NCI-H1417 (cell line): Measurements from ENCODE around the gene TTK.
"Not testable (repeated sequence)": the region's sequence is repeated elsewhere in the genome, so short reads cannot be mapped to it uniquely, and the experiment has no call there.

Experiments
- DNase-seq, 3 experiments: peaks; one replicate each; lab custom pipeline; 2025; lab: John Stamatoyannopoulos, UW

TTK gene

DNA sequence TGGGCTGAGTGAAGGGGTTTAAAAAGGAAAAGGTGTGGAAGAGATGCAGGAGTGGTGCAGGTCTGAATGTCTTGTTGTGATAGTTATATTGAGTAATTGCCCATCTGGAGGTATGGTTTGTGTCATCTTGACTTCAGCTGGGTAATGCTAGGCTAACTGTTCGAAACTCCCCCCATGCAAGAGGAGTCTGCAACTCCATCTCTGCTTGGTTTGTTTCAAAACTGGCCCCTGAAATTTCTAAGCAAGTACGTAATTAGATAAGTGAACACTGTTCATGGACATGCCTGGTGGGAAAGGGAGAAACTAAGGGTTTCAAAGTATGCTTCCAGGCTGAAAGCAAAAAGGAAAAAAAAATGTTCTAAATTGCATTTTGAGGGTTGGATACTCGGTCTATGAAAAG lies 17.1 kb downstream of the TTK start:
- DNase-seq = no peak

DNA sequence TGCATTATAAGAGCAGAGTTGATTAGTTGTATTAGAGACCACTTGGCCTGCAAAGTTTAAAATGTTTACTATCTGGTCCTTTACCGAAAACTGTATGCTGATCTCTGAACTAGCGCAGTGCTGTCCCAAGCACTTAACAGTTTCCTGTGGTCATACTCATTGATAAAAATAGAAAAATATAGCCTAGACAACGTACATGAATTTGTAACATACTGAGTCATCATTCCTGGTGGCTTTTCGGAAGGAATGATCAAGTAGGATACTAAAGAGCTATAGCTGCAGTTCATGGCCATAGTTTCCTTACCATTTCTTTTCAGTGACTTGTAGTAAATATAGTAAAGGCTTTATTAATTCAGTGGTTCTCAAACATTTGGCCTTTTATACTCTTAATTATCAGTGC lies 18.4 kb downstream of the TTK start:
- DNase-seq = no peak

DNA sequence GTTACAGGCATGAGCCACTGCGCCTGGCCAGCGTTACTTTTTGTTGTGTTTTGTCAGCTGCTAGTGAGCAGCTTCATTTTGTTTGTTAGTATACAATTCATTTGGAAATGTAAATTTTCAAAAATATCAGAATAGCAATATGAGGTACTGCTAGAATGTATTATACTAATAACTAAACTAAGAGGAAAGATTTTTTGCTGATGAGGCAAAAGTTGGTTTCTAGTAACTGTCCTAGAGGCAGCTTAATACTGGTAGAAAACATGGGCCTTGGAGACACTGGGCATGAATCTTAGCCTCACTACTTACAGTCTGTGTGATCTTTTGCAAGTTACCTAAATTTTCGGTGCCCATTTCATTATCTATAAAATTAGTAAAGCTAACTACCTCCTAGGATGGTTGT lies 24.1 kb downstream of the TTK start:
- DNase-seq = no peak

DNA sequence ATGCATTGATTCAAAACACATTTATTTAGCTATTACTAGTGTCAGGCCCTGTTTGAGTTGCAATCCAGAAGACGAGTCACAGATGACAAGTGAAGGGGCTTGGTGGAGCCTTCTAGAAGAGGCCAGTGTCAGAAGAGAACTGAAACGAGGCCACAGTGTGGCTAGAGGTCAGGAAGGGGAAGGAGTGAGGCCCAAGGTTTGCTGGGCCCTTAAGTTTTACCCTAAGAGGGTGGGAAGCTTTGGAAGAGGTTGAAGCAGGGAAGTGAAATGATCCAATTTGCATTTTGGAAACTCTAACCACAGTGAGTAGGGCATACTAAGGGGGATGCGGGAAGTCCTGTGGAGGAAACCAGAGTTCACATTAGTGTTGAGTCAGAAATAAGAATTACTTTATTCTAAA lies 25.0 kb downstream of the TTK start:
- DNase-seq = no peak

DNA sequence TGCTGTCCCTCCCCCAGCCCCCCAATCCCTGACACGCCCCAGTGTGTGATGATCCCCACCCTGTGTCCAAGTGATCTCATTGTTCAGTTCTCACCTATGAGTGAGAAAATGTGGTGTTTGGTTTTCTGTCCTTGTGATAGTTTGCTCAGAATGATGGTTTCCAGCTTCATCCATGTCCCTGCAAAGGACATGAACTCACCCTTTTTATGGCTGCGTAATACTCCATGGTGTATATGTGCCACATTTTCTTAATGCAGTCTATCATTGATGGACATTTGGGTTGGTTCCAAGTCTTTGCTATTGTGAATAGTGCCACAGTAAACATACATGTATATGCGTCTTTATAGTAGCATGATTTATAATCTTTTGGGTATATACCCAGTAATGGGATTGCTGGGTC lies 43.8 kb downstream of the TTK start:
- not testable (repeated sequence) for DNase-seq

DNA sequence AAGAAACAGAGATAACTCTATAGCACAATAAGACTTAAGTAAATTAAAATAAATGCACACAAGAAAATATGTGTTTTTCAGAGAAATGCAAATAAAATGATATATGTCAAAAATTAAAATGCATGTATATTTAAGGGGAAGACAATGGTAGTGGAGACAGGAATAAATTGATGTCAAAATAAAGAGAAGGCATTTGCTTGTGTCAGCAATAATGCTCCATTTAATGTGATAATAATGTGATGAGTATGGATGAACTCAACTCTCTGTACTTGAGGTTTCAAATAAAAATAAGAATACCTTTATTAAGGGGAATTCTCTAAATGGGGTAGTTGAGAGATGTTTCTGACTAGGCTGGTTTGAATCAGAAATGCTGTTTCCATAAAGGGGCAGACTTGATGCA lies 56.3 kb downstream of the TTK start:
- DNase-seq = no peak

DNA sequence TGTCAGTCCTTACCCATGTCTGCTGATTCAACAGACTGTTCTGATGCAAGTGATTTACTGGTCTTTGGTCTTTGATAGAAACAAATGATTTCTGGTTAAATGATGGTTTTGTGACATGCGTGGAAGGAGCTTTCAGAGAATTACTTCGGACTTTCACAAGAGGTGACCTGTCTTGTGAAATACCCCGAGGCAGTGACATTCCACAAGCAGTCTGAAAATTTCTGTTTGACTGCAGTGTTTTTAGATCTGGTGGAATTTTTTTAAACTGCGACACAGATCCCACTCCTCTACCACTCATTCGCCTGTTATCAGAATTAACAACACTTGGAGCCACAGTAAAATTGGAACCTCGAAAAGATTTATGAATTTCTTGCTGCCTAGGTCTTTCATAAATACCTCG lies 63.7 kb downstream of the TTK start:
- not testable (repeated sequence) for DNase-seq

DNA sequence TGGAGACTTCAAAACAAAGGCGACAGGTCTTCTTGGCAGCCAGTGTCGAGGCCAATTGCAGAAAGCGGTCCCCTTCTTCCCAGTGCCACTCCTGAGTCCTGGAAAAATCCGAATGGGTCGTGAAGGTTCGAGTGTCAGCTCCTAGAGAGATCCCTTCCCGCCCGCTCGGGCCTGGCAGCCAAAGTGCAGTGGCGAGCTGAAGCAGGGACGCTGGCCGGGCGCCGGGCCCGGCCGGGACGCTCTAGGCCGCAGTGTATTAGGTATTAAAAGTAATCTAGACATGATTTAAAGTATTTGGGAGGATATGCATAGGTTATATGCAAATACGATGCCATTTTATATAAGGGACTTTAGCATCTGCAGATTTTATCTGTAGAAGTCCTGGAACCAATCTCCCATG lies 66.0 kb downstream of the TTK start:
- DNase-seq = not testable (repeated sequence)

DNA sequence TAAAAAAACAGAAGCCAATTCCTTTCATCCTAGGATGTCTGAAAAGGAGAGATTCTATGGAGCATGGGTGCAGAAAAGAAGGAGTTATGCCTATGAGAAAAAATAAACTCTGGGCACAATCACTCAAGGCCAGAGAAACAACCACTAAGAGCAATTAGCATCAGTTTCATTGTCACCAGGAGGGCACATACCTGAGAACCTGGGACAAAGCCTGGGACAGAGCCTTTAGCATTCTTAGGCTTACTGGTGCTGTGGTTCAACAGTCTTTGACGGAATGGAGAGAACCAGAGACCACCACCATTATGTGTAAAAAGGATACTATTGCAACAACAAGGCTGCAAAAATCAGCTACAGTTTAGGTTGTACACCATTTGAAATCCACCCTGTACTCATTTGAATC lies 72.6 kb downstream of the TTK start:
- no peak for DNase-seq

DNA sequence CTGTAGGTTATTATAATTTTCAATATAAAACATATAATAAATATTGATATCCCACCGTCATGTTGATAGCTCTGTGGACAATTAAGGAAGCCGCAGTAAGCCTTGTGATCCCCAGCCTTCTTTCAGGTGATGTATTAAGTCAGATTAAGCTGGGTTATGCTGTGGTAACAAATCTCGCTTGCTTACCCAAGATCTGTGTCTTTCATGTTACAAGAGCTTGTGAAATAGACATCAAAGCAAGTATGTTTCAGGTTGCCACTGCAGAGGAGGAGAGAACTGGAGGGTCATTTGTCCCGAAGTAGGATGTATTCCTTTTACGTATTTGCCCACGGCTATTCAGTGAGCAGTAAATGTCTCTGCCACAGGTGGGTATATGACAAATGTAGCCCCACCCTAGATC lies 84.2 kb downstream of the TTK start:
- DNase-seq = no peak

DNA sequence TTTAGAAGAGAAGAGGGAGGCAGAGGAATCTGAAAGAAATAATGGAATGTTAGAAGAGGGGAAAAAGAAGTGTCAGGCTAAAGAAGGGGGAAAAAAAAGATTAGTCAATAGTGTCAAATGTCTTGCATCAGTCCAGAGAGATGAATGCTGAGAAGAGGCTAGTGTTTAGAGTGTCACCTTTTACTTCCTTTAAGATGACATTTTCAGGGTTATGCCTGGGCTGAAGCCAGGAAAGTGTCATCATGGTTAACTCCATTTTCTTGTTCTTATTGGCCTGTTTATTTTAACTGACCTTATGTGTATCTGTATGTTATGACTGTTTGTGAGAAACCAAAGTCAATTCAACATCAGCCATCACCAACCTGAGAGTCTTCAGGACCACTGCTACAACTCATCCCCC lies 87.1 kb downstream of the TTK start:
- no peak for DNase-seq
